Keratinocyte (primary cell): ENCODE data around the gene FXN.
"Not testable (repeated sequence)": the region's sequence is repeated elsewhere in the genome, so short reads cannot be mapped to it uniquely, and the experiment has no call there.

Experiments
- CTCF ChIP-seq, 3 experiments: IDR thresholded peaks in 1 of 3; conservative IDR thresholded peaks in 1 of 3; optimal IDR thresholded peaks in 1 of 3; 2 replicates in 2 of 3; 3 replicates in 1 of 3; pipeline versions ENCODE3 to v1.5.1; 2011; ENCODE audit warnings: low read length in 3 of 3, mild to moderate bottlenecking in 3 of 3, moderate library complexity in 2 of 3, control low read depth in 1 of 3, inconsistent platforms in 1 of 3; ENCODE audit not compliant: insufficient read depth in 2 of 3; ENCODE audit errors: extremely low read depth in 1 of 3
- EZH2 ChIP-seq: IDR thresholded peaks from one replicate; pipeline ENCODE4 v1.6.1; 2012; ENCODE audit warnings: inconsistent platforms, mild to moderate bottlenecking, low read length, moderate library complexity

- not testable (repeated sequence) for TF ChIP-seq CTCF (optimal IDR thresholded peaks at IDR 0.05 in 1 of 3, IDR thresholded peaks at IDR 0.05 in 1 of 3, conservative IDR thresholded peaks at IDR 0.05 in 1 of 3; ENCODE audit: extremely low read depth in 1 of 3, insufficient read depth in 2 of 3, low read length in 3 of 3); EZH2
Observed at GRCh38 chr9:69050936-69051335, 15.4 kb downstream of the FXN start.
